M059J (cell line): Measurements from ENCODE around the gene ZNF771. TPM values are rescaled to one million over a fixed set of nuclear protein-coding genes. Genes with fewer than 3 reads are reported as not detected.
A peak's percentile ranks its signal among the peaks of the same experiment; 100 is the strongest.
"Not testable (repeated sequence)": the region's sequence is repeated elsewhere in the genome, so short reads cannot be mapped to it uniquely, and the experiment has no call there.

Experiments used
- DNase-seq: peaks from one replicate; pipeline ENCODE4 v3.0.0-alpha.2; 2012; ENCODE audit warnings: low read depth
- total RNA-seq: library from RNA; depleted of rRNA; stranded (reverse); fragments of >200 nt; shearing (Covaris generic); gene quantifications from 2 replicates; pipeline ENCODE4 v1.2.3, GENCODE V29; 2014

The ZNF771 gene
- total RNA-seq, 1 experiment from 2014 or later, result 21.8 TPM

- peak; percentile 15 for DNase-seq
Observed at GRCh38 chr16:30430428-30430970, 23.1 kb downstream of the ZNF771 start.

- no peak for DNase-seq
Observed at GRCh38 chr16:30434852-30435251, 27.4 kb downstream of the ZNF771 start.

- no peak for DNase-seq
Observed at GRCh38 chr16:30437511-30438046, 30.2 kb downstream of the ZNF771 start.

- no peak for DNase-seq
Observed at GRCh38 chr16:30438835-30439234, 31.4 kb downstream of the ZNF771 start.

- no peak for DNase-seq
Observed at GRCh38 chr16:30439720-30440348, 32.4 kb downstream of the ZNF771 start.

- DNase-seq, result no peak
Observed at GRCh38 chr16:30443631-30444030, 36.2 kb downstream of the ZNF771 start.

- no peak for DNase-seq
Observed at GRCh38 chr16:30444231-30445148, 37.1 kb downstream of the ZNF771 start.

- DNase-seq, result no peak
Observed at GRCh38 chr16:30445149-30445407, 37.7 kb downstream of the ZNF771 start.

GRCh38 chr16:30445408-30446202 lies 38.2 kb downstream of the ZNF771 start, which contains the start of gene SEPHS2:
Gene SEPHS2, minus strand, starts transcription at chr16:30445874. Its CDS starts 147 bp downstream, at chr16:30445727.
- DNase-seq, result peak; percentile 98

- no peak for DNase-seq
Observed at GRCh38 chr16:30446203-30446595, 38.8 kb downstream of the ZNF771 start.

- no peak for DNase-seq
Observed at GRCh38 chr16:30447512-30448226, 40.3 kb downstream of the ZNF771 start.

GRCh38 chr16:30449116-30449435 lies 41.7 kb downstream of the ZNF771 start:
- DNase-seq, result no peak

- DNase-seq, result not testable (repeated sequence)
Observed at GRCh38 chr16:30452709-30453580, 45.5 kb downstream of the ZNF771 start.

- DNase-seq, result no peak
Observed at GRCh38 chr16:30456302-30456701, 48.9 kb downstream of the ZNF771 start.

GRCh38 chr16:30457256-30457655 lies 49.9 kb downstream of the ZNF771 start:
- no peak for DNase-seq

GRCh38 chr16:30457743-30458560 lies 50.5 kb downstream of the ZNF771 start:
- no peak for DNase-seq

- DNase-seq, result no peak
Observed at GRCh38 chr16:30458561-30459394, 51.4 kb downstream of the ZNF771 start.

GRCh38 chr16:30459456-30459855 lies 52.0 kb downstream of the ZNF771 start:
- no peak for DNase-seq

- DNase-seq, result not testable (repeated sequence)
Observed at GRCh38 chr16:30461426-30461825, 54.0 kb downstream of the ZNF771 start.
